ENCODE results near the gene PHYH.
"Not testable (repeated sequence)": the region's sequence is repeated elsewhere in the genome, so short reads cannot be mapped to it uniquely, and the experiment has no call there.

The PHYH gene

DNA sequence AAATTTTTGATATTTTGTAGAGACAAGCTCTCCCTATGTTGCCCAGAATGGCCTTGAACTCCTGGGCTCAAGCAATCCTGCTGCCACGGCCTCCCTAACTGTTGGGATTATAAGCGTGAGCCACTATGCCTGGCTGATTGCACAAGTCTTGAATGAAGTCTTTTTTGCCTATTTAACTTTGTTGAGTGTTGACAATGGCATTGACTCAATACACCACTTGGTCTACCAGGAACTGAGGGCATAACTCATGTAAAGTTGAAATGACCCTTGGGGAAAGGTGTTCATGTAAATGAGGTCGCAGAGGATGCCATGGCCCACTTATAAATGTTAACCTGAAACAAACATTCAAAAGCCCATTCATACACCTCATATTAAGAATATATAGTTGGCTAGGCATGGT, 58.3 kb downstream of the PHYH start:
- H3K27ac ChIP-seq (ENCODE audit: low read depth, low read length), result no peak overlapping the region
- no peaks in the 10 kb centered on the region for H3K36me3 ChIP-seq (ENCODE audit: insufficient read depth, low read length)
- no peak overlapping the region for H3K4me3 ChIP-seq (ENCODE audit: low read length)
- H3K4me1 ChIP-seq (ENCODE audit: insufficient read depth, low read length), result no peaks in the 10 kb centered on the region
- H3K9ac ChIP-seq (ENCODE audit: low read depth, low read length), result no peak overlapping the region
- 85% methylated on average over 2 of the region's 3 CpGs for WGBS
- H3K27me3 ChIP-seq (ENCODE audit: insufficient read depth, low read length), result no peaks in the 10 kb centered on the region
- no peaks in the 10 kb centered on the region for H3K9me3 ChIP-seq (ENCODE audit: insufficient read depth, low read depth, low read length)

DNA sequence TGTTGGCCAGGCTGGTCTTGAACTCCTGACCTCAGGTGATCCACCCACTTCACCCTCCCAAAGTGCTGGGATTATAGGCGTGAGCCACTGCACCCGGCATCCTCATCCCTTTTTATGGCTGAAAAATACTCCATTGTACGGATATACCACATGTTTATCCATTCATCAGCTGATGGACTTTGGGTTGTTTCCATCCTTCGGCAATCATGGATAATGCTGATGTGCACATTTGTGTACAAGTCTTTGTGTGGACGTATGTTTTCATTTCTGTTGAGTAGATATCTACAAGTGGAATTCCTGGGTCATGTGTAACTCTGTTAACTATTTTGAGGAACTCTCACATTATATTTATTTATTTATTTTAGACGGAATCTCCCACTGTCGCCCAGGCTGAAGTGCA, 59.9 kb downstream of the PHYH start:
- WGBS, result 94% methylated on average over 7 of the region's 7 CpGs
- H3K27me3 ChIP-seq (ENCODE audit: insufficient read depth, low read length), result no peaks in the 10 kb centered on the region

GRCh38 chr10:13238271-13239077, 61.4 kb downstream of the PHYH start:
- Histone ChIP-seq H3K36me3 (ENCODE audit: insufficient read depth, low read length) (no peaks in the 10 kb centered on the region), H3K4me3 (ENCODE audit: low read length) (no peak overlapping the region), H3K9ac (ENCODE audit: low read depth, low read length) (no peak overlapping the region), H3K9me3 (ENCODE audit: insufficient read depth, low read depth, low read length) (no peaks in the 10 kb centered on the region), H3K27ac (ENCODE audit: low read depth, low read length) (no peak overlapping the region), H3K4me1 (ENCODE audit: insufficient read depth, low read length) (peaks cover 6% of the 10 kb centered on the region; the same call in 1 of the 2 replicates), H3K27me3 (ENCODE audit: insufficient read depth, low read length) (no peaks in the 10 kb centered on the region)
- 95% methylated on average over 16 of the region's 16 CpGs for WGBS

More for the DNA sequence above, 59.9 kb downstream of the PHYH start:
- Histone ChIP-seq H3K4me3 (ENCODE audit: low read length) (no peak overlapping the region), H3K9ac (ENCODE audit: low read depth, low read length) (no peak overlapping the region), H3K27ac (ENCODE audit: low read depth, low read length) (no peak overlapping the region), H3K4me1 (ENCODE audit: insufficient read depth, low read length) (no peaks in the 10 kb centered on the region), H3K9me3 (ENCODE audit: insufficient read depth, low read depth, low read length) (no peaks in the 10 kb centered on the region), H3K36me3 (ENCODE audit: insufficient read depth, low read length) (no peaks in the 10 kb centered on the region)

DNA sequence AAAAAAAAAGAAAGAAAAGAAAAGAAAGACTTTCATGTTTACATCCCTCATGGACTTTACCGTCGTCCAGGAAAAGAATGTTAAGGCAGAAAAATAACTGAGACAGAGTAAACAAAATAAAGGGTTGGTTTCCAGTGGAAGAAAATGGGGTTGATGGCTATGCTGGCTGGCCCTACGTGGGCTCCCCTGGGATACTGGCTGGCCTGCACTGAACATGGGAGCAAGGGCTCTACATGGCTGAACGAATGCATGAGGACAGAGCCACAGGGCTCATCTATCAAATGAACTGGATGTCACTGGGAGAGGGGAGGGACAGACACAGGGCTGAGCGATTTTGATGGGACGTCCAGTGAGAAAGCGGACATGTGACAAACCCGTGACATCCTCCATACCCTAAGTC, 63.2 kb downstream of the PHYH start:
- Histone ChIP-seq H3K9ac (ENCODE audit: low read depth, low read length) (no peak overlapping the region), H3K27ac (ENCODE audit: low read depth, low read length) (no peak overlapping the region), H3K9me3 (ENCODE audit: insufficient read depth, low read depth, low read length) (no peaks in the 10 kb centered on the region), H3K4me1 (ENCODE audit: insufficient read depth, low read length) (peaks cover 11% of the 10 kb centered on the region; the same call in 1 of the 2 replicates), H3K27me3 (ENCODE audit: insufficient read depth, low read length) (no peaks in the 10 kb centered on the region), H3K4me3 (ENCODE audit: low read length) (no peak overlapping the region), H3K36me3 (ENCODE audit: insufficient read depth, low read length) (no peaks in the 10 kb centered on the region)
- WGBS, result 89% methylated on average over 8 of the region's 8 CpGs

DNA sequence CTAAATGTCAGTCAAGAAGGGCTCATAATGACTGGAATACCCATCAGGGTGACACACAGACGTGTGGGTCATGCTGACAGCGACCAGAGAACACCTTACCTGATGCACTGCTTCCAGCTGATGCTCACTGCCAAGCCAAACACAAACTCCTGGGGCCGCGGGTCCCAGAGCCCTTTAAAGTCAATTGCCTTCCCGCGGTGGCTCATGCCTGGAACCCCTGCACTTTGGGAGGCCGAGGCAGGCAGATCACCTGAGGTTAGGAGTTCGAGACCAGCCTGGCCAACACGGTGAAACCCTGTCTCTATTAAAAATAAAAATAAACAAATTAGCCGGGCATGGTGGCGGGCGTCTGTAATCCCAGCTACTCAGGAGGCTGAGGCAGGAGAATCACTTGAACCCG, 65.1 kb downstream of the PHYH start:
- peaks cover 18% of the 10 kb centered on the region; the same call in 1 of the 2 replicates for H3K4me1 ChIP-seq (ENCODE audit: insufficient read depth, low read length)
- H3K9ac ChIP-seq (ENCODE audit: low read depth, low read length); H3K27ac ChIP-seq (ENCODE audit: low read depth, low read length); H3K36me3 ChIP-seq (ENCODE audit: insufficient read depth, low read length); H3K4me3 ChIP-seq (ENCODE audit: low read length); H3K27me3 ChIP-seq (ENCODE audit: insufficient read depth, low read length); H3K9me3 ChIP-seq (ENCODE audit: insufficient read depth, low read depth, low read length): not testable (repeated sequence)
- WGBS, result 94% methylated on average over 13 of the region's 13 CpGs

DNA sequence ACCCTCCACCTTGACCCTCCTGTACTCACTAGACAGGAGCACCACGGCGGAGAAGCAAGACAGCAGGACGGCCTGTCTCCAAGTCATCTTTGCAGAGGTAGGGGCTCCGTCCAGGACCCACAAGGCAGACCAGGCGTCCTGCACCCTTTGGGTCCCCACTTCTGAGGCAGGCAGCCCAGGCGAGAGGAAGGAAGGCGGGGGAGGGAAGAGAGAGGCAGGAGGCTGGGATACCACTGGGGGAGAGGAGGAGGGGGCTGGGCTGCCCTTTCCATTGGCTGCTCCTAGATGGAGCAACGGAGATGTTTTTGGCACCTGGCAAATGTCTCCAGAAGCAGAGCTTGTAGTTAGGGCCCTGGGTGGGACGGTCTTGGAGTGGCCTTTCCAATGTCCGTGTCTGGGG, 65.7 kb downstream of the PHYH start, which contains the start of gene UCMA:
Gene UCMA (minus strand): TSS at position 203 of the 400 bp plus-strand sequence. CDS start 116 bp downstream, at position 87.
- Histone ChIP-seq H3K27me3 (ENCODE audit: insufficient read depth, low read length) (no peaks in the 10 kb centered on the region), H3K9ac (ENCODE audit: low read depth, low read length) (no peak within 1 kb of the TSS), H3K36me3 (ENCODE audit: insufficient read depth, low read length) (no peaks in the 10 kb centered on the region), H3K4me1 (ENCODE audit: insufficient read depth, low read length) (peaks cover 22% of the 10 kb centered on the region; the same call in 1 of the 2 replicates), H3K27ac (ENCODE audit: low read depth, low read length) (no peak within 1 kb of the TSS), H3K9me3 (ENCODE audit: insufficient read depth, low read depth, low read length) (no peaks in the 10 kb centered on the region), H3K4me3 (ENCODE audit: low read length) (no peak within 1 kb of the TSS)
- WGBS, result 74% methylated on average over 10 of the region's 10 CpGs

DNA sequence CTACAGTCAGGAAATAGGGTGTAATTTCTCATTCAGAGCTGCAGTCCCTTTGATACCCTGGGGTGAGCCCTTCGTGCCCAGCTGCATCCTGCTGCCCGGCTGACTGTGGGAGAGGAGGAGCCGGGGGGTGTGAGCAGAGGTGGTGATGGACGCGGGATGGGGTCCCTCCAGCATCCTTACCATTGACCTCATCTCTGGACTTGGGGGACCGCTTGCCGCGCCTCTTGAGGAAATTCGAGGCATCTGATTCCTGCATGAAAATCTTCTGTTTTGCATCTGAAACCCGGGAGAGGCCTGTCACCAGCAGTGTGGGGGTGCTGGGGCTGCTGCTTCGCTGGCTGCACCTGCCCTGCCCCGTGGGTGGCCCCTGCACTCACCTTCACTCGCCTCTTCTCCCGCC, 66.5 kb downstream of the PHYH start:
- Histone ChIP-seq H3K36me3 (ENCODE audit: insufficient read depth, low read length) (no peaks in the 10 kb centered on the region), H3K9ac (ENCODE audit: low read depth, low read length) (no peak overlapping the region), H3K9me3 (ENCODE audit: insufficient read depth, low read depth, low read length) (no peaks in the 10 kb centered on the region), H3K27me3 (ENCODE audit: insufficient read depth, low read length) (no peaks in the 10 kb centered on the region), H3K4me1 (ENCODE audit: insufficient read depth, low read length) (peaks cover 22% of the 10 kb centered on the region; the same call in 1 of the 2 replicates), H3K4me3 (ENCODE audit: low read length) (no peak overlapping the region), H3K27ac (ENCODE audit: low read depth, low read length) (no peak overlapping the region)
- WGBS, result 79% methylated on average over 14 of the region's 14 CpGs

DNA sequence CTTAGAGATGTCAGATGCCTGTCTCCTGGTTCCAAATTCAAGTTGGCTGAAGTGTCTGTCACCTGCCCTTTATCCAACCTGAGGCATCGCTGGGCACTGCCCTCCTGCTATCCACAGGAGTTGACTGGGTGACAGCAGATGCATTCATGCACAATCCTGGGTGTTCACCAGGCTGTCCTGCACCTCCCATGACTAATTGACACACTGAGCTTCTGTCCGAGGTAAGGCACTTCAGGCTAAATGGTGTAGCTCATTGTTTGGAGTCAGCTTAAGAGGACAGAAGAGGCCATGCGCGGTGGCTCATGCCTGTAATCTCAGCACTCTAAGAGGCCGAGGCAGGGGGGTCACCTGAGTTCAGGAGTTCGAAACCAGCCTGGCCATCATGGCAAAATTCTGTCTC, 68.1 kb downstream of the PHYH start:
- WGBS, result 86% methylated on average over 6 of the region's 6 CpGs
- Histone ChIP-seq H3K9me3 (ENCODE audit: insufficient read depth, low read depth, low read length) (no peaks in the 10 kb centered on the region), H3K4me1 (ENCODE audit: insufficient read depth, low read length) (peaks cover 22% of the 10 kb centered on the region; the same call in 1 of the 2 replicates), H3K4me3 (ENCODE audit: low read length) (no peak overlapping the region), H3K36me3 (ENCODE audit: insufficient read depth, low read length) (no peaks in the 10 kb centered on the region), H3K27me3 (ENCODE audit: insufficient read depth, low read length) (no peaks in the 10 kb centered on the region), H3K9ac (ENCODE audit: low read depth, low read length) (no peak overlapping the region), H3K27ac (ENCODE audit: low read depth, low read length) (no peak overlapping the region)

- no peaks in the 10 kb centered on the region for H3K9me3 ChIP-seq (ENCODE audit: insufficient read depth, low read depth, low read length)
- no peak overlapping the region for H3K4me3 ChIP-seq (ENCODE audit: low read length)
- no peaks in the 10 kb centered on the region for H3K36me3 ChIP-seq (ENCODE audit: insufficient read depth, low read length)
- H3K9ac ChIP-seq (ENCODE audit: low read depth, low read length), result no peak overlapping the region
- no peaks in the 10 kb centered on the region for H3K27me3 ChIP-seq (ENCODE audit: insufficient read depth, low read length)
- no peak overlapping the region for H3K27ac ChIP-seq (ENCODE audit: low read depth, low read length)
- H3K4me1 ChIP-seq (ENCODE audit: insufficient read depth, low read length), result peaks cover 22% of the 10 kb centered on the region; the same call in 1 of the 2 replicates
- WGBS, result 83% methylated on average over 9 of the region's 9 CpGs
Observed at GRCh38 chr10:13231190-13231589, 68.7 kb downstream of the PHYH start.
